Hematopoietic multipotent progenitor cell treated with erythropoietin and hydrocortisone succinate and interleukin-3 and kit ligand, for 4 days (in vitro differentiated cells): Measurements from ENCODE around the gene GCC2.
"Not testable (repeated sequence)": the region's sequence is repeated elsewhere in the genome, so short reads cannot be mapped to it uniquely, and the experiment has no call there.

ENCODE experiments used
- DNase-seq: peaks from one replicate; pipeline ENCODE4 v3.0.0-alpha.2; 2015

Gene GCC2

DNA sequence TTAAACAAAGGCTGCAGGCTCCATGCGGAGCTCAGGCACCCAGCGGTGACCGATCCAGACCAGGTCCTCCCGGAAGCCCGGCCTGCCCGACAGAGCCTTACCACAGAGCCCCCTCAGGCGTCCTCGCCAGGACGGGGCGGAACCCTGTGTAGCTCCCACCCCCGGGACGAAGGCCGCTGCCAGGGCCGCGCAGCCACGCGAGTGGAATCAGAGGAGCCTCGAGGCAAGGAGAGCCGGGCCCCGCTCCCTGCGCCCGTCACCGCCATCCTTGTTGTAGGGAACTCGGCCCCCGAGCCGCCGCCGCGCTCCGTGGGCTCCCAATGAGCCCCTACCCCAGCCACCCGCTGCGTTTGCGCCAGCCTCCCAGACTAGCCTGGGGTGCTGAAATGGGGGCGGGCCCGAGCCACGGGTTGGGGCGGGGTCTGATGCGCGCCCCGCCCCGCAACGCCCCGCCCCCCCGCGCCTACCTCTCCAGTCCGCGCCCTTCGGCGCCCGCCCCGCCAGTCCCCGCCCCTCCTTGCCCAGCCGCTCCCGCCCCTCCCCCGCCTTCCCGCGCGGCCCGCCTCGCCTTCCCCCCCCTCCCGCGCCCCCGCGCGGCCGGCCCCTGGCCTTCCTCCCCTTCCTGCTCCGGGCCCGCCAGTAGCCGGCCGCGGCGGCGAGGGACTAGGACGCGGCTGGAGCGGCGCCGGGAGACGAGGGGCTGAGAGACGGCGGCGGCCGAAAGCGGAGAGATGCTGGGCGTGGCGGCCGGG is 85.0 kb downstream of the GCC2 start, which contains the start of gene LIMS1:
LIMS1 (plus strand) TSS at position 639 of the 752 bp plus-strand sequence; CDS start at position 732, 93 bp downstream.
- DNase-seq = peak; percentile 94

DNA sequence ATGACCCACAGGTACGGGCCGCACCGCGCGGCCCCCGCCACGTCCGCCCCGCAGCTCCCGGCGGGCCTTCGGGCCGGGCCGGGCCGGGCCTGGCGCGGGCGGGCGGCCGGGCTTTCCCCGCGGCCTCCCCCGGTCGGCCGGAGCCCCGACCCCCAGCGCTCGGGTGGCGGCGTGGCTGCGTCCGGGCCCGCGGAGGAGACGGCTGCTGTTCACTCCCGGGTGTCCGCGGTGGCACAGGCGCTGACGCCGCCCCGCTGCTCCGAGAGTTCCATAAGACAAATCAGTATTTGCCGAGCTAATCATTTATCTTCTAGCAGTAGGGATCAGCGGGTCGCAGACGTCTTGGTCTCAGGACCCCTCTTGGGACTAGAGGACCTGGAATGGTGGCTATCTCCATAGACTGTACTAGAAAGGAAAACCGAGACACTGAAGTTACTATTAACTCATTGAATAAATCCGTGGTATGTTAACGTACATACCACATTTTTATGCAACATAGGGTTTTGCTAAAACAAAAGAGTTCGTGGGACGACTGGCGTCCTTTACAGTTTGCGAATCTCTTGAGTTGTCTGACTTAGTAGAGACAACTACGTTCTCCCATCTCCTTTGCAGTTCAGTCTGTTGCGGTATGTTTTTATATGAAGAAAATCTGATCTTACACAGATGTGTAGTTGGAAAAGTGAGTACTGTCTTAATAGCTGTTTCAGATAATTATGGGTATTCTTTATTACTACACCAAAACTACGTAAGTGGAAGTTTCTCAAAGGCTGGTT is 85.8 kb downstream of the GCC2 start:
- peak; percentile 65 for DNase-seq

DNA sequence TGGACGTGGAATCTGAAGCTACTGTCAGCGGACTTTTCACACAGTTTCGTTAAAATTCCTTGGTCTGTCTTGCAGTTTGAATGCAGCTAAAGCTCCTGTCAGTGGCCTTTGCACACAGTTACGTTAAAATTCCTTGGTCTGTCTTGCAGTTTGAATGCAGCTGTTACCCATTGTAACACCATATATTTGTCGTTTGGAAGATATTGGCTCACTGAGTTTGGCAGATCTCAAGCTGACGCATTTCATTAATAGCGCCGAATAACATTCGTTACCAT is 86.3 kb downstream of the GCC2 start:
- DNase-seq = no peak

DNA sequence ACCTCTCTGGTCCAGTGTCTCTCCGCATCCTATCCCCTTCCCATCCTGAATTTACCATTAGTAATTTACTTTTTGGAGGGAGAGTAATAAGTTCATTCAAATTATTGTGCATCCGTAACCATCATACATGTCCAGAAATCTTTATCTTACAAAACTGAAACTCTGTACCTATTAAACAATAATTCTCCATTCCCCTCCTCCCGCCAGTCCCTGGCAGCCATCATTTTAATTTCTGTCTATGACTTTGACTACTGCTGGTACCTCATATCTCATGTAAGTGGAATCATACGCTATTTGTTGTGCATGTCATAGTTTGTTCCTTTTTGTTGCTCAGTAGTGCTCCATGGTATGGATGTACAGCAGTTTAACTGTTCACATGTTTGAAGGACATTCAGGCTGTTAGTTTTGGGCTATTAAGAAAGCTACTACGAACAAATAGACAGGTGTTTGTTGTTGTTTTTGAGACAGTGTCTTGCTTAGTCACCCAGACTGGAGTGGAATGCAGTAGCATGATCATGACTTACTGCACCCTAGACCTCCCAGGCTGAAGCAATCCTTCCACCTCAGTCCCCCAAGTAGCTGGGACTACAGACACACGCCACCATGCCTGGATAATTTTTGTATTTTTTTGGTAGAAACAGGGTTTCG is 87.3 kb downstream of the GCC2 start:
- DNase-seq = no peak

DNA sequence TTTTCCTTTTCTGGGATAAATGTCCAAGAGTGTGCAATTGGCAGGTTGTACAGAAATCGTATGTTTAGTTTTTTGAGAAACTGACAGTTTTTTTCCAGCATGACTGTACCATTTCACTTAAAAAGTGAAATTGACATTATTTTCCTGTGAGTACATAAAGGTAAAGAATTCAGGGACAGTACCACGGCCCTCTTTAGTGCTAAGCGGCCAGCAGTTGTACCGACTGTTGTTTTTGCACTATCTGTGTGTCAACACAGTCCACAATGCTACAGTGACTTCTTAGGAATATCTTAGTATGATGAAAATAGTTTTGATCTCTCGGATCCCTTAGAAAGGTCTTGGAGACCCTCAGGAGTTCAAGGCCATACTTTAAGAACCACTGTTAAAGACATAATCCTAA is 87.9 kb downstream of the GCC2 start:
- DNase-seq = no peak

DNA sequence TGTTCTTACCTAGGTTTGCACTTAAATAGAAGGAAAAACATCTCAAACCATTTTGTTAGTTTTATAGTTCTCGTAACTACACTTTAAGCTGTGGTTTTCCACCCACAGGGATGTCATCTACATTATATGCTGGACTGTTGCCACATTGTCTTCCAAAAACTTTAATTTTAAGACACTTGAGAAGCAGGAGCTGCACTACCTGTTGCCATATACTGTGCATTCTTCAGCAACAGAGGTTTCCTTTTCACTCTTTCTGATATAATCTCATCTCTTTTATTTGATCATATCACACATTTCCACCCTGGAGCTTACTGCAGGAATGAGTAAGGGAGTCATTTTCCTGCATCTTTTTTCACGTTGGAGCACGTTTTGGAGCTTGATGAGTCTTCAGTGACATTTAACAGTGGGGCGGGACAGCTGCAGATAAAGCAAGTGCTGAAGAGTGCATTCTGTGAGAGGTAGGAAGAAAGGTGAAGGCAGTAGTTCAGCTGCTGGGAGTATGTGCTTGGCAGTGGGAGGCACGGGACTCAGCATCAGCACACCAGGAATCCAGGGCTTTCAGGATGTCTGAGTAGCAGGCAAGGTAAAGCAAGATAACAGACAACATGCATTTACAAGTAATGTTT is 89.1 kb downstream of the GCC2 start:
- no peak for DNase-seq

DNA sequence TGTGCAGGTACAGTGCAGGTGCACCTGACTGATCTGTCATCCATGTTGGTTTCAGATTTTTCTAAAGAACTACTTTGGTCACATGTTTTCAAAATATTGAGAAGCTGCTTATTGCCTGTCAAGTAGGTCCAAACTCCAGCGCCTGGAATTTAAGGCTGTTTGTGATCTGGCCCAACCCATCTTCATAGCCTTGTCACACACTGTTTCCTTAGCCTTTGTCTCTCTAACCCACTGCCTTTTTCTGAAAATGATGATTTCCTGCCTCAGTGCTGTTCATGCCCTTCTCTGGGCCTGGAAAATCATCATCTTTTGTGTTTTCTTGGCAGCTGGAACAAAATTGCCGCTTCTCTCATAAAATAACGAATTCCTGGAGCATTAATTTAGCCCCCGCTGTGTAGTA is 92.4 kb downstream of the GCC2 start:
- no peak for DNase-seq

DNA sequence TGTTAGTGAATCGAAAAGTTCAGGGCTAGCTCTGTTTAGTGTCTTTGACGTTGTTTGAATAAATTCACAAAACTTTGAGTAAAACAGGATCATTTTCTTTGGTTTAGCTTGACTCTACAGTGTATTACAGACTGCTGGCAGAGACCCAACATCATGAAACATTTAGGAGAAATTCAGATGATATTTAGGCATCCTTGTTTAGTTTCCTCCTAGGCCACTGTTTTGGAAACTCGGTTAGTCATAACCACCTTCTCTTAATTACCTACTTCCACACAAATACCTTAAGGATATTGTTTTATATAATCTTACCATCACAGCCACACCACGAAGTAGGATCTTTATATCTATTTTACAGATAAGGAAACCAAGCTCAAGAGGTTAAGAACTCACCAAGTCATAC is 93.1 kb downstream of the GCC2 start:
- no peak for DNase-seq

DNA sequence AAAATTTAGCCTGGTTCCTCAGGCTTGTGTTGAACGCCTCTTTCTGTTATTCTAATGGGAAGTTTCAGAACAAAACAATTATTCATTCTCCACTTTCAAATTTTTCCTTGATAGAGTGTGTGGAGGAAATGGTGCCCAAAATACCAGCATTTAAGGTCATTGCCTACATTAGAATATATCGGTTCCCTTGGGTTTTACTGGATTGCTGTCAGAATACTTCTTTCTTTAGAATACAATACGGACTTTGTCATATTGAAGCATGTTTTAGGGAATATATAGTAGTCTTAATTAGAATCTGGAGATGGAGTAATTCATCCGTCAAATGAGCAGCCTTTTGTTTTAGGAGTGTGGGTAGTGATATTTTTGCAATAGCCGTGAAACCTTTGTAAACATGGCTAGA is 98.6 kb downstream of the GCC2 start:
- no peak for DNase-seq

DNA sequence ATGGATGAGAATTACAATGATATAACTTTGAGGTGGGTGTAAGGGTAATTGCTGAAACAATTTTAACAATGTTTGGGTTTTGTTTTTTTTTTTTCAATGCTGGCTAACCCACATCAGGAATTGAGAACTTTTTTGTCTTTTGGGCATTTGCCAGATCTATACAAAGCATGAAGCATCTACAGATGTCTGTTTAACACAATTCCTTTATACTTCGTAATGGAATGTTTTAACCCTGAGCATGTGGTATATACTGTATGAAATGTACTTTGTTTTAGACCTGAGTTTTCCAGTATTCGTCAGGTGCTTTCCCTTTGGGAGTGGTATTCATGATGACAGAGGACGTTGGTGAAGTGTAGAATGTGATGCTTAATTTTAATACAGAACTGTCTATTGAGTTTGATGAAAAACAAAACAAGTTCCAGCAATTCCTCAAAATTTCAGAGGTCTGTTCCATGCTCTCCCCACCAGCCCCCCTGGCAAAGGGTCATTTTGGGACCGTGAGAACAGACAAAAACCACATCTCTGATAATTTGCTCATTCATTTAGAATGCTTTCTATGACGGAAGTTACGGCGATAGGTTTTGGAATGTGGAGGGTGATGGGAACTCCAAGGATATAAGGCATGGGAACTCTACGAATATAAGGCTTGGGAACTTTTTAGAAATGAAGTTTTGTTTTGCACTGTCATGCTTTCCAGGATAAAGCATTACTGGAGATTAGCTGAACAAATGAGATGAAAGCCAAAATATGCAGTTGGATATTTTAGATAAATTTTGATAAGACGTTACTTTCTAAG is 99.4 kb downstream of the GCC2 start:
- no peak for DNase-seq

DNA sequence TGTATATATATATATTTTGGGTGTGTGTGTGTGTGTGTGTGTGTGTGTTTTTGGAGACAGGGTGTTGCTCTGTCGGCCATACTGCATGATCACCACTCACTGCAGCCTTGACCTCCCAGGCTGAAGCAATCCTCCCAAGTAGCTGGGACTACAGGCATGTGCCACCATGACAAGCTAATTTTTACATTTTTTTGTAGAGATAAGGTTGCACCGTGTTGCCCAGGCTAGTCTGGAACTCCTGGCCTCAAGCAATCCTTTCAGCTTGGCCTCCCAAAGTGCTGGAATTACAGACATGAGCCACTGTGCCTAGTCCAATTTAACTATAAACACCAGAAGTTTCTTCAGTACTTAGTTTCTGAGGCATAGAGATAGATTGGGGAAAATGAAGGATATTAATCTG is 103.6 kb downstream of the GCC2 start:
- DNase-seq = no peak

DNA sequence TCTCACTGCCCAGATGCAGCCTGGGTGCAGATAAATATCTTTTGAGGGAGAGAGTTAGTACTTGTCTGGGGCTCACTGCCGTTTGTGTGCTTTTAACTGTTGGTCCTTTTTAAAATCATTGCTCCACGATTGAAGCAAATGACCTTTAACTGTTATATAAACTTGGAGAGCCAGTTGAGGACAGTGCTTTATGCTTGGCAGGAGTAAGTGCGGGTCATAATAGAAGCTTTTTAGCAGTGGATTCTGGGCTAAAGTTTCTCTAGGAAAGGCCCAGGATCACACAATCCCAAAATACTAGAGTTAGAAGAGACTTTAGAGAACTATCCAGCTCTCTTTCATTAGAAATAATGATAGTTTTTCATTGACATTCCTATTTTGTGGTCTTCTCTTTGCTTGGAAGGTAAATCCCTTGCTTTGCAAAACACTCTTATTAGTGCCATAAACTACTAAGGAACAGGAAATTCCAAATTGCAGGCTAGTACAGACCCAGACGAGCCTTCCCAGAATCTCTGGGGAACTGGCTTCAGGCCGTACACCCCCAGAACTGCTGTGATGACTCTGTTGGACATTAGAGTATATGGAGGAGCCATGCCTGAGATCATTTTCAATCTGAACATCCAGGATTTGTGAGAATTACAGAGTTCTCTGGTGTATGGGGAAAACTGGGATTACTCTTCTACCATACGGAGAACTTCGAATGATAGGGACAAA is 104.4 kb downstream of the GCC2 start:
- no peak for DNase-seq

DNA sequence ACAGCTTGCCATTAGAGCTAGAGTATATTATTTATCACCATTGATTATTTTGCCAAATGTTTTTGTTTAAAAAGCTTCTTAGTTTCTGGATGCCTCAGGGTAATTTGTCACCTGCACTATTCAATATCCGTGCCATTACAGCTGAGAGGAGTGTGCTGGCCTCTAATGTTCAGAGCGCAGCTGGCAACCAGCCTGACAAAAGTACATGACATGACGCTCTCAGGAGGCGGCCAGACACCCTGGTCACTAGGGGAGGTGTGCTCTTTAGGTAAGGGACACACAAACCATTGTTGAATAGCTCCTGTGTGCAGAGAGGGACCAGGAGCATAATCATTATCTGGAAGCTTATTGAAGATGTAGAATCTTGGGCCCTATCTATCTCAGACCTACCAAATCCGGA is 105.5 kb downstream of the GCC2 start:
- no peak for DNase-seq

DNA sequence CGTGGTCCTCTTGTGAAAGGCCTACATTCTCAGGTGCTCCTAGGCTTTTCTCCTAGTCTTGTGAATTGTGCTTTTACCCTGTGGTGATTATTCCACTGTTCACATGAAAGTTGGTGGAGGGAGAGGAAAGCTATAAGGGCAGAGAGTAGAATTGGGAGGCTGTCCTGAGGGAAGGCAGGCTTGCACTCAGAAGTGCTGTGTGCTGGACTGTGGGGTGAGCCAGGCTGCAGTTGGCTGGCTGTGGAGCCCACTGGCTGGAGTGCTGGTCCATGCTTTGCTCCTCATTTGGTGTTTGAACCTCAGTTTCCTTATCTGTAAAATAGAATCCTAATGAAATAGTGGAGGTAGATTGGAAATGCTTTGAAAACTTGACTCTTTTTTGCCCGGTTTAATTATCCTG is 106.6 kb downstream of the GCC2 start:
- DNase-seq = no peak

DNA sequence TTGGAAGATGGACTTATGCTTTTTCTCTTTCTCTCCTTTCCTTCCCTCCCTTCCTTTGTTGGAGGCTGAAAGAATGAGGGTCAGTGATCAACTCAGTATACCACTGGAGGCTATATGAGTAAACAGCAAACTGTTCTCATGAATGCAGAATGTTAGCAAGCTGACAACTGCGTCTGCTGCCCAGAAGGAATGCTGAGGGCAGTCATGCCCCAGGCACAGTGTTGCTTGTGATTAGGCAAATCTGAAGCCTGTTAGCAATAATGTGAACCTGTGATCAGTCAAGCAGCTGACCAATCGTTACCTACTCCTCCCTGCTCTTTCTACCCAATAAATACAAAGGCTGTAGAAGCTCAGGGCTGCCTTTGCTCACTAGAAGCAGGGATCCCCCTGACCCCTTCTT is 107.6 kb downstream of the GCC2 start:
- not testable (repeated sequence) for DNase-seq
